KMS-11 (cell line): ENCODE results near the gene CORO6.

Experiments used
- H2AFZ ChIP-seq: fragments of 200-600 bp; sonication (generic); 2 replicates; pipeline ENCODE4 v1.6.1; 2016; ENCODE audit warnings: antibody characterized with exemption, mixed run types, low read depth
- H3K27ac ChIP-seq: fragments of 200-600 bp; sonication (generic); 2 replicates; pipeline ENCODE4 v1.6.1; 2016; ENCODE audit warnings: mild to moderate bottlenecking, mixed run types
- H3K27me3 ChIP-seq: fragments of 200-600 bp; sonication (generic); 2 replicates; pipeline ENCODE4 v1.6.1; 2017; ENCODE audit warnings: mild to moderate bottlenecking, low read depth, mixed run types, moderate library complexity; ENCODE audit not compliant: insufficient read depth
- H3K36me3 ChIP-seq: fragments of 200-600 bp; sonication (generic); 2 replicates; pipeline ENCODE4 v1.6.1; 2017; ENCODE audit warnings: mild to moderate bottlenecking, mixed run types; ENCODE audit not compliant: insufficient read depth
- H3K4me1 ChIP-seq: fragments of 200-600 bp; sonication (generic); 2 replicates; pipeline ENCODE4 v1.6.1; 2016; ENCODE audit warnings: mild to moderate bottlenecking, low read depth, mixed run types; ENCODE audit not compliant: poor library complexity, severe bottlenecking
- H3K4me2 ChIP-seq: fragments of 200-600 bp; sonication (generic); 2 replicates; pipeline ENCODE4 v1.7.0; 2016; ENCODE audit warnings: mild to moderate bottlenecking, mixed run types
- H3K4me3 ChIP-seq: fragments of 200-600 bp; sonication (generic); IDR thresholded peaks from 2 replicates; pipeline ENCODE4 v1.6.1; 2017; ENCODE audit warnings: low read depth, low read length, mixed read lengths; ENCODE audit not compliant: insufficient read depth
- H3K79me2 ChIP-seq: fragments of 200-600 bp; sonication (generic); 2 replicates; pipeline ENCODE4 v1.6.1; 2016; ENCODE audit warnings: low read depth, mixed run types; ENCODE audit not compliant: insufficient read depth
- H3K9ac ChIP-seq: fragments of 200-600 bp; sonication (generic); 2 replicates; pipeline ENCODE4 v1.6.1; 2016; ENCODE audit warnings: mild to moderate bottlenecking, mixed run types
- H4K20me1 ChIP-seq: fragments of 200-600 bp; sonication (generic); 2 replicates; pipeline ENCODE4 v1.6.1; 2016; ENCODE audit warnings: mild to moderate bottlenecking, mixed run types; ENCODE audit not compliant: insufficient read depth
- CTCF ChIP-seq: fragments of 200-600 bp; sonication (generic); conservative IDR thresholded peaks from 2 replicates; pipeline ENCODE4 v1.6.1; 2017; ENCODE audit warnings: low read depth, mild to moderate bottlenecking, antibody characterized with exemption, low read length, moderate library complexity, mixed read lengths

Gene CORO6

GRCh38 chr17:29584452-29585079 lies 38.1 kb downstream of the CORO6 start:
- Histone ChIP-seq H3K4me3 (no peak overlapping the region), H3K4me1 (peaks cover 24% of the 10 kb centered on the region), H3K79me2 (peaks cover 16% of the 10 kb centered on the region; the same call in 1 of the 2 replicates), H2AFZ (no peak overlapping the region), H3K27ac (no peak overlapping the region), H4K20me1 (no peaks in the 10 kb centered on the region), H3K27me3 (no peaks in the 10 kb centered on the region), H3K36me3 (no peaks in the 10 kb centered on the region), H3K4me2 (no peak overlapping the region), H3K9ac (no peak overlapping the region)
- no peak for TF ChIP-seq CTCF

GRCh38 chr17:29583324-29584248 lies 39.1 kb downstream of the CORO6 start:
- Histone ChIP-seq H3K27ac (no peak overlapping the region), H3K27me3 (no peaks in the 10 kb centered on the region), H3K36me3 (no peaks in the 10 kb centered on the region), H3K4me1 (peaks cover 24% of the 10 kb centered on the region), H4K20me1 (no peaks in the 10 kb centered on the region), H2AFZ (no peak overlapping the region), H3K4me2 (no peak overlapping the region), H3K4me3 (no peak overlapping the region), H3K79me2 (peaks cover 16% of the 10 kb centered on the region; the same call in 1 of the 2 replicates), H3K9ac (no peak overlapping the region)
- TF ChIP-seq CTCF = no peak

GRCh38 chr17:29582772-29583171 lies 39.9 kb downstream of the CORO6 start:
- no peak for TF ChIP-seq CTCF
- Histone ChIP-seq H3K4me3 (no peak overlapping the region), H2AFZ (no peak overlapping the region), H3K36me3 (no peaks in the 10 kb centered on the region), H3K9ac (no peak overlapping the region), H3K27ac (no peak overlapping the region), H3K27me3 (no peaks in the 10 kb centered on the region), H3K79me2 (peaks cover 9% of the 10 kb centered on the region; the same call in 1 of the 2 replicates), H3K4me2 (no peak overlapping the region), H3K4me1 (peaks cover 18% of the 10 kb centered on the region), H4K20me1 (no peaks in the 10 kb centered on the region)

- no peaks in the 10 kb centered on the region for H3K27me3 ChIP-seq
- H2AFZ ChIP-seq = no peak overlapping the region
- TF ChIP-seq CTCF = no peak
- no peak overlapping the region for H3K4me3 ChIP-seq
- H3K79me2 ChIP-seq = peaks cover 4% of the 10 kb centered on the region; the same call in 1 of the 2 replicates
- no peak overlapping the region for H3K27ac ChIP-seq
- peaks cover 13% of the 10 kb centered on the region for H3K4me1 ChIP-seq
- H3K36me3 ChIP-seq = no peaks in the 10 kb centered on the region
- H3K9ac ChIP-seq = no peak overlapping the region
- H3K4me2 ChIP-seq = no peak overlapping the region
- H4K20me1 ChIP-seq = no peaks in the 10 kb centered on the region
Observed at GRCh38 chr17:29582254-29582765, 40.4 kb downstream of the CORO6 start.
